IMR-90 (cell line): ENCODE results near the gene PTH2. TPM values are rescaled to one million over a fixed set of nuclear protein-coding genes. Genes with fewer than 3 reads are reported as not detected.
A peak's percentile ranks its signal among the peaks of the same experiment; 100 is the strongest.

ENCODE experiments used
- ATAC-seq: fragments of 200-7000 bp; cut with Tn5 transposase; 2 replicates; pipeline ENCODE4 v1.9.1; 2020; ENCODE audit warnings: low read depth, mild to moderate bottlenecking, moderate library complexity
- BruUV-seq: library from RNA; stranded (reverse); fragments of 400-500 nt; replicated peaks from 2 replicates; lab custom pipeline; 2021; lab: Mats Ljungman, UMichigan
- CTCF ChIA-PET: fragments of 300-600 bp; formaldehyde crosslinking; extraction: SDS; loops from one replicate; lab custom pipeline; 2021; ENCODE audit warnings: antibody characterized with exemption; lab: Yijun Ruan, JAX
- POLR2A ChIA-PET: fragments of 300-600 bp; sonication (Branson Sonifier 250); formaldehyde crosslinking; loops from one replicate; lab custom pipeline; 2022; ENCODE audit warnings: antibody characterized with exemption; ENCODE audit not compliant: unreplicated experiment; lab: Charles Lee
- DNase-seq: peaks from one replicate; pipeline ENCODE4 v3.0.0; 2013
- H2AFZ ChIP-seq: replicated peaks from 2 replicates; pipeline ENCODE3; 2013; ENCODE audit warnings: low read length, mild to moderate bottlenecking; ENCODE audit not compliant: poor library complexity
- H2AK5ac ChIP-seq: 2 replicates; pipeline ENCODE4 v1.6.1; 2013; ENCODE audit warnings: low read depth, low read length, inconsistent platforms
- H2AK9ac ChIP-seq: replicated peaks from 2 replicates; pipeline ENCODE3; 2013; ENCODE audit warnings: mild to moderate bottlenecking, low read depth, low read length, moderate library complexity; ENCODE audit not compliant: poor library complexity
- H2BK120ac ChIP-seq: 2 replicates; pipeline ENCODE4 v1.6.1; 2013; ENCODE audit warnings: low read depth, low read length, inconsistent platforms
- H2BK15ac ChIP-seq: 3 replicates; pipeline ENCODE4 v1.6.1; 2013; ENCODE audit warnings: low read depth, low read length, inconsistent platforms
- H2BK20ac ChIP-seq: 2 replicates; pipeline ENCODE4 v1.6.1; 2013; ENCODE audit warnings: low read depth, mild to moderate bottlenecking, inconsistent platforms, low read length, moderate library complexity
- H2BK5ac ChIP-seq: 2 replicates; pipeline ENCODE4 v1.6.1; 2013; ENCODE audit warnings: mild to moderate bottlenecking, low read depth, low read length, inconsistent platforms; ENCODE audit not compliant: poor library complexity, severe bottlenecking
- H3K14ac ChIP-seq: replicated peaks from 2 replicates; pipeline ENCODE4 v1.6.1; 2013; ENCODE audit warnings: low read depth, low read length, inconsistent platforms
- H3K18ac ChIP-seq: 2 replicates; pipeline ENCODE4 v1.6.1; 2013; ENCODE audit warnings: low read depth, low read length, control low read depth
- H3K23ac ChIP-seq: 2 replicates; pipeline ENCODE4 v1.6.1; 2013; ENCODE audit warnings: low read depth, low read length, inconsistent platforms
- H3K27ac ChIP-seq: 2 replicates; pipeline ENCODE4 v1.5.1; 2013; ENCODE audit warnings: mild to moderate bottlenecking, control low read depth, low read length; ENCODE audit not compliant: insufficient read depth
- H3K27me3 ChIP-seq: 2 replicates; pipeline ENCODE4 v1.6.1; 2013; ENCODE audit warnings: low read length; ENCODE audit not compliant: control insufficient read depth, insufficient read depth
- H3K36me3 ChIP-seq: 2 replicates; pipeline ENCODE4 v1.6.1; 2013; ENCODE audit warnings: low read length, mixed read lengths; ENCODE audit not compliant: control insufficient read depth, insufficient read depth
- H3K4ac ChIP-seq: 2 replicates; pipeline ENCODE4 v1.6.1; 2013; ENCODE audit warnings: low read depth, low read length, inconsistent platforms
- H3K4me1 ChIP-seq: 2 replicates; pipeline ENCODE4 v1.6.1; 2013; ENCODE audit warnings: low read length, mixed read lengths; ENCODE audit not compliant: control insufficient read depth, insufficient read depth
- H3K4me2 ChIP-seq: 2 replicates; pipeline ENCODE4 v1.6.1; 2013; ENCODE audit warnings: low read depth, mild to moderate bottlenecking, control low read depth, low read length, moderate library complexity
- H3K4me3 ChIP-seq: 2 replicates; pipeline ENCODE4 v1.5.1; 2013; ENCODE audit warnings: low read depth, mild to moderate bottlenecking, control low read depth, low read length, moderate library complexity; ENCODE audit not compliant: insufficient read depth
- H3K56ac ChIP-seq: 2 replicates; pipeline ENCODE4 v1.6.1; 2013; ENCODE audit warnings: low read length, inconsistent platforms; ENCODE audit not compliant: insufficient read depth; ENCODE audit errors: extremely low read depth
- H3K79me1 ChIP-seq, 2 experiments: 2 replicates each; pipeline ENCODE4 v1.6.1; 2013; ENCODE audit warnings: low read length in 2 of 2, inconsistent platforms in 1 of 2, low read depth in 1 of 2
- H3K9ac ChIP-seq: 2 replicates; pipeline ENCODE4 v1.6.1; 2013; ENCODE audit warnings: low read depth, low read length, control low read depth
- H3K9me1 ChIP-seq: 2 replicates; pipeline ENCODE4 v1.6.1; 2013; ENCODE audit warnings: low read length, inconsistent platforms; ENCODE audit not compliant: insufficient read depth
- H3K9me3 ChIP-seq: 2 replicates; pipeline ENCODE4 v1.6.1; 2013; ENCODE audit warnings: low read length; ENCODE audit not compliant: control insufficient read depth, insufficient read depth
- H4K20me1 ChIP-seq: 2 replicates; pipeline ENCODE4 v1.6.1; 2013; ENCODE audit warnings: low read length, inconsistent platforms; ENCODE audit not compliant: insufficient read depth
- H4K5ac ChIP-seq: 2 replicates; pipeline ENCODE4 v1.6.1; 2013; ENCODE audit warnings: mild to moderate bottlenecking, low read depth, low read length, control low read depth
- H4K8ac ChIP-seq, 2 experiments: 2 replicates each; pipeline ENCODE4 v1.6.1; 2013; ENCODE audit warnings: low read depth in 2 of 2, low read length in 2 of 2, control low read depth in 1 of 2, inconsistent platforms in 1 of 2
- H4K91ac ChIP-seq: 2 replicates; pipeline ENCODE4 v1.6.1; 2013; ENCODE audit warnings: low read depth, low read length, inconsistent platforms; ENCODE audit not compliant: insufficient read depth
- BHLHE40 ChIP-seq: fragments of 150-350 bp; IDR thresholded peaks from 2 replicates; pipeline ENCODE4 v1.6.1; 2016; ENCODE audit warnings: mild to moderate bottlenecking, low read depth, low read length
- FOS ChIP-seq: fragments of 150-350 bp; IDR thresholded peaks from 2 replicates; pipeline ENCODE4 v1.6.1; 2016; ENCODE audit warnings: low read depth, low read length
- WGBS, 2 experiments: methylation state at CpG; one replicate each; pipeline versions ENCODE4 v1.1.5 to v1.1.7; 2013; ENCODE audit warnings: missing lambda C conversion rate in 2 of 2; ENCODE audit not compliant: insufficient read length in 1 of 2; ENCODE audit errors: extremely low coverage in 2 of 2; 5-methylcytosine and 5-hydroxymethylcytosine counted together
- dilution Hi-C: fragments of 300-500 bp; cut with HindIII; formaldehyde crosslinking; loops from one replicate; pipeline ENCODE4 v1.14.3; 2018; ENCODE audit warnings: low sequenced_read_pairs; ENCODE audit not compliant: unreplicated experiment
- in situ Hi-C: fragments of 300-500 bp; cut with MboI; formaldehyde crosslinking; loops from 3 replicates; pipeline ENCODE4 v1.14.3; 2019; ENCODE audit warnings: low sequenced_read_pairs, inconsistent platforms, mixed read lengths
- intact Hi-C: fragments of 100-400 bp; cut with micrococcal nuclease; formaldehyde crosslinking; loops from 2 replicates; pipeline ENCODE4 v1.10.0; 2022
- polyA plus RNA-seq, 3 experiments: library from polyadenylated mRNA; depleted of rRNA; stranded (reverse); fragments of >200 nt; gene quantifications; 2 replicates each; pipeline ENCODE4 v1.2.3, GENCODE V29; 2012; ENCODE audit warnings: low replicate concordance in 1 of 3
- total RNA-seq: library from RNA; depleted of rRNA; stranded (reverse); fragments of >200 nt; gene quantifications from 2 replicates; pipeline ENCODE4 v1.2.3, GENCODE V29; 2012

The PTH2 gene
- total and polyA plus RNA-seq, 2 of the 4 experiments (the other 2 are of a cell fraction) = not detected

DNA sequence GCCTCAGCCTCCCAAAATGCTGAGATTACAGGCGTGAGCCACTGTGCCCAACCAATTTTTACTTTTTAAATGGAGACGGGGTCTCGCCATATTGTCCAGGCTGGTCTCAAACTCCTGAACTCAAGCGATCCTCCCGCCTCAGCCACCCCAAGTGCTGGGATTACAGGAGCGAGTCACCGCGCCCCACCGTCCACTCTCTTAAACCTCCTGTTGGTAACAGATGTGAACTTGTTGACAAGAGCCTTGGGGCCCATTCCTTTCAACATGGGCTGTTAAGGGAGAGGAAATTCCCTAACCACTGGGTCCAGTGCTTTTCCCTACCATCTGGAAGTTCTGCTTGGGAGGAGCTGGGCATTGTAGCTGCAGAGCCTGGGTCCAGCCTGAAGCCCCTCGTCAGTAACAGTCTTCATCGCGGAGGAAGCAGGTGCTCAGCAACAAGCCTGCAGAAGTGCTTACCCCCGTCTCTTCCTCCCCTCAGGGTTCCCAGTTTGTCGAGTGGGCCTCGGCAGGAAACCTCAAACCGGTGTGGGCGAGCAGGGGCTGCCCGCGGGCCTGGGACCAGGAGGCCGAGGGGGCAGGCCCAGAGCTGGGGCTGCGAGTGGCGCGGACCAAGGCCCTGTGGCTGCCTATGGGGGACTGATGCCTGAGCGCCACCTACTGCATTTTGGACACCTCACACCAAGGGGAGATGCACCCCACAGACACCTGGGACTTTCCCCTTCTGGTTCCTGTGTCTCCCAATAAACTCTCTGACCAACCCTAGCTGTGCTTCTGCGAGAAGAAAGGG is 46.8 kb upstream of the PTH2 start:
- no peak overlapping the region for H3K4me2 ChIP-seq
- POLR2A ChIA-PET = interaction anchor here (0.6 kb wide), 2 partner anchors 58 to 391 kb away, joined by 3 to 5 read pairs; partner anchors contain the start of gene RCN3
- no peak overlapping the region for H4K91ac ChIP-seq
- H2BK20ac ChIP-seq = no peak overlapping the region
- TF ChIP-seq FOS (no peak), BHLHE40 (no peak)
- peaks cover 12% of the 10 kb centered on the region; the same call in 1 of the 2 replicates for H3K9me1 ChIP-seq
- BruUV-seq = no TSS peak
- no peak overlapping the region for H3K23ac ChIP-seq
- H4K5ac ChIP-seq = no peak overlapping the region
- intact Hi-C loops (no loop called here), in situ Hi-C loops (no loop called here), dilution Hi-C loops (no loop called here)
- ATAC-seq (no peak), DNase-seq (peak; percentile 32)
- no peak overlapping the region for H4K8ac ChIP-seq
- H3K9me3 ChIP-seq = no peaks in the 10 kb centered on the region
- peaks cover 0 to 6% of the 10 kb centered on the region in 2 experiments; a peak in 2 of 4 replicates for H3K79me1 ChIP-seq
- H3K4ac ChIP-seq = no peak overlapping the region
- no peak overlapping the region for H3K27ac ChIP-seq
- H3K14ac ChIP-seq = no peak overlapping the region
- no peak overlapping the region for H3K18ac ChIP-seq
- H3K4me1 ChIP-seq = peaks cover 9% of the 10 kb centered on the region; the same call in 1 of the 2 replicates
- CTCF ChIA-PET = no interaction called here
- H2AFZ ChIP-seq = no peak overlapping the region
- H3K56ac ChIP-seq = no peak overlapping the region
- H2BK120ac ChIP-seq = no peak overlapping the region
- peaks cover 4% of the 10 kb centered on the region; the same call in 1 of the 2 replicates for H3K36me3 ChIP-seq
- 98% methylated on average over 9 of the region's 25 CpGs; no CpG with 5 or more reads in 1 of the 2 experiments for WGBS, 2 experiments
- H2AK9ac ChIP-seq = no peak overlapping the region
- no peaks in the 10 kb centered on the region for H3K27me3 ChIP-seq
- H2AK5ac ChIP-seq = no peak overlapping the region
- H3K9ac ChIP-seq = no peak overlapping the region
- no peak overlapping the region for H2BK15ac ChIP-seq
- no peak overlapping the region for H3K4me3 ChIP-seq
- H4K20me1 ChIP-seq = no peaks in the 10 kb centered on the region
- H2BK5ac ChIP-seq = no peak overlapping the region
